Kidney epithelial cell (primary cell): Measurements from ENCODE around the gene PTGES3L. TPM values are rescaled to one million over a fixed set of nuclear protein-coding genes. Genes with fewer than 3 reads are reported as not detected.
A peak's percentile ranks its signal among the peaks of the same experiment; 100 is the strongest.

Source experiments
- DNase-seq: peaks from one replicate; pipeline ENCODE4 v3.0.0-alpha.2; 2010; ENCODE audit warnings: low read depth
- H3K27me3 ChIP-seq: 2 replicates; pipeline ENCODE4 v1.6.0; 2011; ENCODE audit warnings: low read length; ENCODE audit not compliant: control insufficient read depth, insufficient read depth
- H3K36me3 ChIP-seq: 2 replicates; pipeline ENCODE4 v1.5.1; 2011; ENCODE audit warnings: low read length; ENCODE audit not compliant: control insufficient read depth, insufficient read depth
- H3K4me3 ChIP-seq: 2 replicates; pipeline ENCODE4 v1.5.1; 2011; ENCODE audit warnings: low read depth, mild to moderate bottlenecking, control low read depth, low read length
- CTCF ChIP-seq: IDR thresholded peaks from 2 replicates; pipeline ENCODE4 v1.5.1; 2011; ENCODE audit warnings: mild to moderate bottlenecking, moderate library complexity, low read length, control low read depth, inconsistent platforms; ENCODE audit not compliant: insufficient read depth, poor library complexity, severe bottlenecking
- total RNA-seq: library from RNA; depleted of rRNA; stranded (reverse); fragments of >200 nt; gene quantifications from 2 replicates; pipeline ENCODE4 v1.2.3, GENCODE V29; 2015

The PTGES3L gene
- total RNA-seq, 1 donor from 2014 or later: 1.2 TPM

- Histone ChIP-seq H3K4me3 (peak overlapping the region; percentile 43), H3K27me3 (peaks cover 10% of the 10 kb centered on the region), H3K36me3 (no peaks in the 10 kb centered on the region)
- TF ChIP-seq CTCF: no peak
- DNase-seq: no peak
Observed at GRCh38 chr17:43025290-43025657, 45.4 kb upstream of the PTGES3L start.

- H3K27me3 ChIP-seq: peaks cover 10% of the 10 kb centered on the region
- TF ChIP-seq CTCF: peak; percentile 82
- DNase-seq: peak; percentile 81
Observed at GRCh38 chr17:43024407-43025289, 44.8 kb upstream of the PTGES3L start, which contains the start of gene RND2. TSS of gene RND2 (plus strand) at chr17:43025231. CDS start at chr17:43025348, 117 bp downstream.

DNA sequence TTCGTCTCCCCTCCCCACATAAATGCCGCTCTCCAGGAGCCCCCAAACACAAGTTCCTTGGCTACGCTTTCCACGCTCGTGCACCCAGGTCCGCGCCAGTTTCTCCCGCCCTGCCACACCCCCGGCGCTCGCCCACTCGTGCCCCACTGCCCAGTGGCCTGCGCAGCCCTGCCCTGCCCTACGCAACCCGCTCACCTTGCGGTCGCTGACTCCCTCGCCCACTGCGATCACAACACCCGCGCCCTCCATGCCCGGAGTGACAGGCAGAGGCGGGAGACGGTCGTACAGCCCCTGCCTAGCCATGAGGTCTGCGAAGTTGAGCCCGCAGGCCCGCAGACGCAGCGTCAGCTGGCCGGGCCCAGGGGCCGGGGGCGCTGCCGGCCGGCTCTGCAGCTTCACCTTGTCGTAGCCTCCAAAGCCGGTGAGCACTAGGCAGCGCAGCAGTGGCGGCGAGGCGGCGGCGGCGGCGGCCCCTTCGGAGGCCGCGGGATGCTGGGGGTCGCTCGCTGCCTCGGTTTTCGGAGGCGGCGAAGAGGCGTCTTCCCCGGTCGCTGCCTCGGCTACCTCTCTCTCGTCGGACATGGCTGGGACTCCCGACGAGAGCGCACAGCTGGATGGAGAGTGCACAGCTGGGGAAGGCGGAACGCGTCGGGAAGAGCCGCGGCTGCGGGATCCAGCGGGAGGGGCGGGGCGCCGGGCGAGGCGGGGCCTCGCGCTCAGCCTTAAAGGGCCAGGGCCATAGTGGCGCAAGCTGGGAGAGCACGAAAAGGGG, 42.0 kb upstream of the PTGES3L start, which contains the start of gene VAT1:
VAT1 (minus strand) TSS at position 645 of the 772 bp plus-strand sequence; CDS start at position 582, 63 bp downstream.
- Histone ChIP-seq H3K4me3 (peak within 1 kb of the TSS; percentile 96), H3K36me3 (no peaks in the 10 kb centered on the region), H3K27me3 (peaks cover 5% of the 10 kb centered on the region)
- no peak for DNase-seq
- TF ChIP-seq CTCF: no peak

More at GRCh38 chr17:43024407-43025289, 44.8 kb upstream of the PTGES3L start, which contains the start of gene RND2:
- H3K4me3 ChIP-seq: peak within 1 kb of the TSS; percentile 55
- H3K36me3 ChIP-seq: no peaks in the 10 kb centered on the region

DNA sequence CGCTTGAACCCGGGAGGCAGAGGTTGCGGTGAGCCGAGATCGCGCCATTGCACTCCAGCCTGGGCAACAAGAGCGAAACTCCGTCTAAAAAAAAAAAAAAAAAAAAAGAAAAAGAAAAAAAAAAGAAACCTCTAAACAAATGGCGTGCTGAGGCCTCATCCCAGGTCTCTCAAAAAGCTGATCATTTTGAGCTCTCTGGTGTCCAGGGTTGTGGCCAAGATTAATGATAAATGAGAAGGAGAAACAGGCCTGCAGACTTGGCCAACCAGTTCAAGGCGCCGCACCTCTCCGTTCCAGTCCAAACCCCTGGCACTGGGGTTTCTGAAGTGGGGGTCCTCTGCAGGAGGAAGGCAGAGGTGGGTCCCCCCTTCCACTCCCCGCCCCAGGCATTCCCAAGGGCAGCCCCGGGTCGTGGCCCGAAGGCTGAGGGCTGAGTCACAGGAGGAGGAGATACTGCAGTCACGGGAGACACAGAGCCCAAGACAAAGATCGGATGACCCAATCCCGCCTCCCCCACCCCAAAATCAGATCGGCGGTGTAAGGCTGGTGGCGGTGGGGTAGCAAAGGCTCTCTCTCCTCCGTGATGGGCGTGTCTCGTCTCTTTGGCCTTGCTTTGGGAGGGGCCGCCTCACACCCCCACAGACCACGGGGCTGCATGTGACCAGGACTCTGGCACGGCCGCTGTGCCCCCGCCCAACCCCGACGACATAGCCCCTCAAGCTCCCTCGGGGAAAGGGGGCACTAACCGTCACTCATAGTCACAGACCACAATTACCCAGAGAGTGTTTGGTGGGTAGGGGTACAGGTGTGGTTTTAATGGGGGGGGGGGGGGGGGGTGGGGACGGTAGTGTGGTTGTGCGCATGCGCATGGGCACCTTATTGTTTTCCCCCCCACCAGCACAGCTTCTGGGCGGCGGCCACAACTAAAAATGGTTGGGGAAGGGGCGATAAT, 41.2 kb upstream of the PTGES3L start:
- H3K4me3 ChIP-seq: peak overlapping the region; percentile 96
- no peak for DNase-seq
- H3K27me3 ChIP-seq: peaks cover 5% of the 10 kb centered on the region
- H3K36me3 ChIP-seq: peaks cover 2% of the 10 kb centered on the region
- TF ChIP-seq CTCF: no peak

- H3K4me3 ChIP-seq: no peak overlapping the region
- H3K36me3 ChIP-seq: peaks cover 2% of the 10 kb centered on the region
- H3K27me3 ChIP-seq: peaks cover 3% of the 10 kb centered on the region
- no peak for TF ChIP-seq CTCF
- no peak for DNase-seq
Observed at GRCh38 chr17:43020030-43020621, 40.2 kb upstream of the PTGES3L start.
